Measurements from ENCODE around the gene SLC7A4. TPM values are rescaled to one million over a fixed set of nuclear protein-coding genes. Genes with fewer than 3 reads are reported as not detected.
A peak's percentile ranks its signal among the peaks of the same experiment; 100 is the strongest.

The SLC7A4 gene
- total RNA-seq, 6 donors from 2014 or later, result 1.2 to 5.2 (median 1.5) TPM; not detected in 1

DNA sequence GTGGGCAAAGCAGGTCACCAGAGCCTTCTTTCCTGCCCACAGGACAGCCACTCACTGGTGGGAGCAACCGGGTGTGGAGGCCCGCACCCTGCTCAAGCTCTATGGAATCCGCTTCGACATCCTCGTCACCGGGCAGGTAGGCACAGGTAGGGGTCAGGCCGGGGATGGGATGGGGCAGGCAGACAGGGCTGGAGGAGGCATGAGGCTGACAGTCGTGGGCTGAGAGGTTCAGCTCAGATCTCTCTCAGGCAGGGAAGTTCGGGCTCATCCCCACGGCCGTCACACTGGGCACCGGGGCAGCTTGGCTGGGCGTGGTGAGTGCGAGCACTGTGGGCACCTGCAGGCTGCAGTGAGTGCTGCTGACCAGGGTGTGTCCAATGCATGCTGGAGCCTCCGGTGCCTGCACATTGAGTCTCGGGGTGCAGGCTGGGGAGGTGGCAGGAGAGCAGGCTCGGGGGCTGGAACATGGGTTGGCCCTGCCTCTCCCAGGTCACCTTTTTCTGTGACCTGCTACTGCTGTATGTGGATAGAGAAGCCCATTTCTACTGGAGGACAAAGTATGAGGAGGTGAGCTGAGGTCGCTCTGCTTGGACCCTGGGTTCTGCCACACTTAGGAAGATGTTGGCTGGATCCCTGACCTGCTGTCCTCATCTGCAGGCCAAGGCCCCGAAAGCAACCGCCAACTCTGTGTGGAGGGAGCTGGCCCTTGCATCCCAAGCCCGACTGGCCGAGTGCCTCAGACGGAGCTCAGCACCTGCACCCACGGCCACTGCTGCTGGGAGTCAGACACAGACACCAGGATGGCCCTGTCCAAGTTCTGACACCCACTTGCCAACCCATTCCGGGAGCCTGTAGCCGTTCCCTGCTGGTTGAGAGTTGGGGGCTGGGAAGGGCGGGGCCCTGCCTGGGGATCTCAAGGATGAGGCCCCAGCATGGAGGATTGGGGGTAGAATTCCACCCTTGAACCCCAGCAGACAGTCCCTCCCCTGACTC is 6.3 kb downstream of the SLC7A4 start:
- H3K4me3 ChIP-seq, result no peak overlapping the region
- H3K4me1 ChIP-seq, result peaks cover 0 to 6% (median 0%) of the 10 kb centered on the region in 4 donors
- peak in 1 of 2 donors; percentile 66 for DNase-seq
- ATAC-seq (ENCODE audit: low FRiP score in 2 of 2), result no peak
- 89 to 90% methylated on average over 15 to 27 of the region's 27 CpGs for WGBS, 2 donors
- H3K27ac ChIP-seq, result no peak overlapping the region
- TF ChIP-seq, protein P1, sequence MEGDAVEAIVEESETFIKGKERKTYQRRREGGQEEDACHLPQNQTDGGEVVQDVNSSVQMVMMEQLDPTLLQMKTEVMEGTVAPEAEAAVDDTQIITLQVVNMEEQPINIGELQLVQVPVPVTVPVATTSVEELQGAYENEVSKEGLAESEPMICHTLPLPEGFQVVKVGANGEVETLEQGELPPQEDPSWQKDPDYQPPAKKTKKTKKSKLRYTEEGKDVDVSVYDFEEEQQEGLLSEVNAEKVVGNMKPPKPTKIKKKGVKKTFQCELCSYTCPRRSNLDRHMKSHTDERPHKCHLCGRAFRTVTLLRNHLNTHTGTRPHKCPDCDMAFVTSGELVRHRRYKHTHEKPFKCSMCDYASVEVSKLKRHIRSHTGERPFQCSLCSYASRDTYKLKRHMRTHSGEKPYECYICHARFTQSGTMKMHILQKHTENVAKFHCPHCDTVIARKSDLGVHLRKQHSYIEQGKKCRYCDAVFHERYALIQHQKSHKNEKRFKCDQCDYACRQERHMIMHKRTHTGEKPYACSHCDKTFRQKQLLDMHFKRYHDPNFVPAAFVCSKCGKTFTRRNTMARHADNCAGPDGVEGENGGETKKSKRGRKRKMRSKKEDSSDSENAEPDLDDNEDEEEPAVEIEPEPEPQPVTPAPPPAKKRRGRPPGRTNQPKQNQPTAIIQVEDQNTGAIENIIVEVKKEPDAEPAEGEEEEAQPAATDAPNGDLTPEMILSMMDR (IDR thresholded peaks at IDR 0.05), result no peak
- no peaks in the 10 kb centered on the region for H3K9me3 ChIP-seq
- no peaks in the 10 kb centered on the region for H3K36me3 ChIP-seq
- H3K27me3 ChIP-seq, result no peaks in the 10 kb centered on the region

DNA sequence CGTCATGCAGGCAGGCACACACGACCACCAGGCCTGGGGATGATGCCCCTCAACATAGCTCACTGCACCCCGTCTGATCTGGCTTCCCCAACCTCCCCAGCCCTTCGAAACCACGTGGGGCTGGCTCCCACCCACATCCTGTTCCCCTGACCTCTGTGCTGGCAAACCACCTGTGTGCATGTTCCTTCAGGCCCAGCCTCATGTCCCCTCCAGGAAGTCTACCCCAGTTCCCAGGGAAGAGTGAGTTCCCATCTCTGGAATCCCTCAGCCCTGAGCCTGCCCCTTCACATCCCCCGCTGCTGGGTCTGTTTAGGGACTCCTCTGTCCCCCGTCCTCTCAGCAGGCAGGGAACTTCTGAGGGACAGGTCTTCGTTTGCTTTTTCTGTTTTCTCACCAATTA is 7.1 kb downstream of the SLC7A4 start:
- no peaks in the 10 kb centered on the region for H3K27me3 ChIP-seq
- no peak overlapping the region for H3K27ac ChIP-seq
- peaks cover 0 to 6% (median 0%) of the 10 kb centered on the region in 4 donors for H3K4me1 ChIP-seq
- DNase-seq (no peak), ATAC-seq (ENCODE audit: low FRiP score in 2 of 2) (no peak)
- H3K9me3 ChIP-seq, result no peaks in the 10 kb centered on the region
- 60 to 71% methylated on average over 8 of the region's 8 CpGs for WGBS, 2 donors
- no peaks in the 10 kb centered on the region for H3K36me3 ChIP-seq
- no peak overlapping the region for H3K4me3 ChIP-seq
- no peak for TF ChIP-seq POLR2AphosphoS5 (IDR thresholded peaks at IDR 0.05)
- TF ChIP-seq, protein P1 (IDR thresholded peaks at IDR 0.05), result no peak
- no peak for TF ChIP-seq EP300 (IDR thresholded peaks at IDR 0.05)
- no peak for TF ChIP-seq POLR2A (IDR thresholded peaks at IDR 0.05)

DNA sequence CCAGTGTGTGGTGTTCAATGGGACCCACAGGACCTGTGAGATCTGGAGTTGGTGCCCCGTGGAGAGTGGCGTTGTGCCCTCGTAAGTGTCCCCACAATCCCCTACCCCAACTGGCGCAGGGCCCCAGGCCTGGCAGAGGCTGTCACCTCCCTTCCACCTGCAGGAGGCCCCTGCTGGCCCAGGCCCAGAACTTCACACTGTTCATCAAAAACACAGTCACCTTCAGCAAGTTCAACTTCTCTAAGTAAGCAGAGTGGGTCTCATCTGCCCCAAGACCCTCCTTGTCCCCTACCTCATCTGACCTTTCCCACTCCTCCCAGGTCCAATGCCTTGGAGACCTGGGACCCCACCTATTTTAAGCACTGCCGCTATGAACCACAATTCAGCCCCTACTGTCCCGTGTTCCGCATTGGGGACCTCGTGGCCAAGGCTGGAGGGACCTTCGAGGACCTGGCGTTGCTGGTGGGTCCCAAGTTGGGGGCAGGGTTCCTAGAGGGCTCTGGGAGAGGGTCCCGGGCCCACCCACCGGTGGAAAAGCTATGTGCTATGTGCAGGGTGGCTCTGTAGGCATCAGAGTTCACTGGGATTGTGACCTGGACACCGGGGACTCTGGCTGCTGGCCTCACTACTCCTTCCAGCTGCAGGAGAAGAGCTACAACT is 9.3 kb downstream of the SLC7A4 start:
- no peak for TF ChIP-seq POLR2A (IDR thresholded peaks at IDR 0.05)
- no peak for TF ChIP-seq EP300 (IDR thresholded peaks at IDR 0.05)
- TF ChIP-seq, protein P1 (IDR thresholded peaks at IDR 0.05), result no peak
- TF ChIP-seq POLR2AphosphoS5 (IDR thresholded peaks at IDR 0.05), result no peak
- no peaks in the 10 kb centered on the region for H3K27me3 ChIP-seq
- H3K4me1 ChIP-seq, result peaks cover 0 to 6% (median 0%) of the 10 kb centered on the region in 4 donors
- H3K9me3 ChIP-seq, result no peaks in the 10 kb centered on the region
- H3K4me3 ChIP-seq, result no peak overlapping the region
- DNase-seq, result no peak
- WGBS, 2 donors, result 84 to 93% methylated on average over 6 to 13 of the region's 13 CpGs
- H3K36me3 ChIP-seq, result no peaks in the 10 kb centered on the region
- no peak for ATAC-seq (ENCODE audit: low FRiP score in 2 of 2)
- no peak overlapping the region for H3K27ac ChIP-seq

DNA sequence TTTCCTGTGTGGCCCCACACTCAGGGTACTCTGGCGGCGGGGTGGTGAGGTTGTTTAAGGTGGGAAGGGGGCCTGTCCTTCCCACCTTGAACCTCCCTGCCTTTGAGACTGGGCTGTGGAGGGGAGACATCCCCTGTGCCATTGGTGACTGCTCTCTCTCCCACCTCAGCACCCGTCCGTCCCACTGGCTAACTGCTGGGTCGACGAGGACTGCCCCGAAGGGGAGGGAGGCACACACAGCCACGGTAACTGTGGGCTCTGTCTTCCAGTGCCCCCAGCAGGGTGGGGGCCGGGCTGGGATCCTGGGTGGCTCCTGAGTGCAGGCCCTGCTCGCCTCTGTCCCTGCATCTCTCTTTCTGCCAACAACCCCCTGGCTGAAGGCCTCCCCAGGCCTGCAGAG is 9.9 kb downstream of the SLC7A4 start:
- Histone ChIP-seq H3K9me3 (no peaks in the 10 kb centered on the region), H3K36me3 (no peaks in the 10 kb centered on the region), H3K27me3 (no peaks in the 10 kb centered on the region), H3K4me1 (peaks cover 0 to 3% (median 0%) of the 10 kb centered on the region in 4 donors), H3K4me3 (no peak overlapping the region), H3K27ac (no peak overlapping the region)
- WGBS, 2 donors, result 81 to 84% methylated on average over 8 to 10 of the region's 10 CpGs
- no peak for ATAC-seq (ENCODE audit: low FRiP score in 2 of 2)
- TF ChIP-seq POLR2AphosphoS5 (IDR thresholded peaks at IDR 0.05), result no peak
- TF ChIP-seq, protein P1 (IDR thresholded peaks at IDR 0.05), result no peak
- no peak for TF ChIP-seq EP300 (IDR thresholded peaks at IDR 0.05)
- TF ChIP-seq POLR2A (IDR thresholded peaks at IDR 0.05), result no peak
- peak in 1 of 2 donors; percentile 45 for DNase-seq

Data from upper lobe of left lung (tissue), 6 donors.